HG03521 (cell line): Measurements from ENCODE around the gene MAP7.

Experiments used
- ATAC-seq: cut with Tn5 transposase; IDR thresholded peaks from one replicate; pipeline ENCODE4 v1.9.1; 2021; ENCODE audit warnings: mild to moderate bottlenecking, moderate library complexity; ENCODE audit not compliant: unreplicated experiment

Gene MAP7

GRCh38 chr6:136534268-136534667 lies 16.0 kb downstream of the MAP7 start:
- no peak for ATAC-seq

GRCh38 chr6:136533487-136533886 lies 16.7 kb downstream of the MAP7 start:
- no peak for ATAC-seq

- no peak for ATAC-seq
Observed at GRCh38 chr6:136532030-136532429, 18.2 kb downstream of the MAP7 start.

GRCh38 chr6:136529710-136530109 lies 20.5 kb downstream of the MAP7 start:
- ATAC-seq, result no peak

GRCh38 chr6:136528477-136528876 lies 21.7 kb downstream of the MAP7 start:
- no peak for ATAC-seq

- no peak for ATAC-seq
Observed at GRCh38 chr6:136527831-136528230, 22.4 kb downstream of the MAP7 start.

- ATAC-seq, result no peak
Observed at GRCh38 chr6:136526937-136527336, 23.3 kb downstream of the MAP7 start.

GRCh38 chr6:136526196-136526930 lies 23.9 kb downstream of the MAP7 start:
- no peak for ATAC-seq

- ATAC-seq, result no peak
Observed at GRCh38 chr6:136525586-136526195, 24.5 kb downstream of the MAP7 start.

GRCh38 chr6:136524936-136525413 lies 25.2 kb downstream of the MAP7 start:
- ATAC-seq, result no peak

GRCh38 chr6:136524339-136524935 lies 25.8 kb downstream of the MAP7 start:
- no peak for ATAC-seq

- ATAC-seq, result no peak
Observed at GRCh38 chr6:136523196-136523595, 27.0 kb downstream of the MAP7 start.

GRCh38 chr6:136522636-136523035 lies 27.6 kb downstream of the MAP7 start:
- ATAC-seq, result no peak

GRCh38 chr6:136521911-136522310 lies 28.3 kb downstream of the MAP7 start:
- no peak for ATAC-seq

- ATAC-seq, result no peak
Observed at GRCh38 chr6:136521427-136521826, 28.8 kb downstream of the MAP7 start.

- no peak for ATAC-seq
Observed at GRCh38 chr6:136520517-136520916, 29.7 kb downstream of the MAP7 start.

- ATAC-seq, result no peak
Observed at GRCh38 chr6:136517582-136517981, 32.6 kb downstream of the MAP7 start.

- no peak for ATAC-seq
Observed at GRCh38 chr6:136517002-136517401, 33.2 kb downstream of the MAP7 start.

- ATAC-seq, result no peak
Observed at GRCh38 chr6:136514591-136514990, 35.6 kb downstream of the MAP7 start.

- ATAC-seq, result no peak
Observed at GRCh38 chr6:136511926-136512325, 38.3 kb downstream of the MAP7 start.

GRCh38 chr6:136511397-136511796 lies 38.8 kb downstream of the MAP7 start:
- ATAC-seq, result no peak

- ATAC-seq, result no peak
Observed at GRCh38 chr6:136510782-136511181, 39.4 kb downstream of the MAP7 start.
